ENCODE results near the gene MEPE. TPM values are rescaled to one million over a fixed set of nuclear protein-coding genes. Genes with fewer than 3 reads are reported as not detected.
"Not testable (repeated sequence)": the region's sequence is repeated elsewhere in the genome, so short reads cannot be mapped to it uniquely, and the experiment has no call there.

MEPE gene
- polyA plus RNA-seq, 1 donor = not detected

DNA sequence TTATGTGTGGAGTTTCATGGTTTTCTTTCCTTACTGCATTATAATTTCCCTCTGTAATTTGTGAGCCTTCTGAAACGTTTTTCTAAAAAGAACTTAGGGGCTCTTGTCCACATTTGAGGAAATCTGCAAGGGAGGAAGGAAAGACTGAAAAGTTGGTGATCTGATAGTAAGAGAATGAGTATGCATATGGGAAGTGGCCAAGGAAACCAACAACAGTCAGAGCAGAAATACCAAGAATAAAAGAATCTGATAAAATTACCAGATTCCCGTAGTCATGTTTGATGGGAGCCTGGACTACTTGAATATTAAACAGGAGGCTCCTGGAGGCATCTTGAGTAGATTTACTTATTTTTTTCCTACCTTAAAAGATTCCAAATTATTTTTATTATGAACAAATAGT lies 50.1 kb downstream of the MEPE start:
- DNase-seq (ENCODE audit: low read depth) = no peak

DNA sequence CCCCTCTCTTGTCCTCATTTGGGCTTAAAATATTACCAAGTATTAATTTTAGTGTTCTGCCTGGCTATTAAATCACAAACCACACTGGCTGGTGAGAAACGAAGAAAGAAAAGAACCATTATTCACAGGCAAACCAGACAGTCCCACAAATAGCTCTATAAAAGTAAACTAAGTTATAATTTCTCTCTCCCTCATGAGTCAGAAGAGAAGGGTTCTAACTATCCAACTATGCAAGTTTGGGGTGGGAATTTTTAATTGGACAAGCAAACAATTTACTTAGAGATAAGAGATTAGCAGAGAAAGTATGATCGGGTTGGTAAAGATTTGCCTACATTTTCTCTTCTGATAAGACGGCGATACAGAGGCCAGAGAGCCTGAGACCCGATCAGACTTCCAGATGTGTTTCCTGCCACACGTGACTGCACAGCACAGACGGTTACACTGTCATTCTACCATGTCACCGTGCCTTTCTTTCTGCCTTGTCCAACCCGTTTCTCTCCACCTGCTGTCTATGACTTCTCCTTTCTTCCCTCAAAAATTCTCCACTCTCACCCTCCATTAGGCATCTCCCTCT lies 52.3 kb downstream of the MEPE start:
- DNase-seq (ENCODE audit: low read depth) = no peak

DNA sequence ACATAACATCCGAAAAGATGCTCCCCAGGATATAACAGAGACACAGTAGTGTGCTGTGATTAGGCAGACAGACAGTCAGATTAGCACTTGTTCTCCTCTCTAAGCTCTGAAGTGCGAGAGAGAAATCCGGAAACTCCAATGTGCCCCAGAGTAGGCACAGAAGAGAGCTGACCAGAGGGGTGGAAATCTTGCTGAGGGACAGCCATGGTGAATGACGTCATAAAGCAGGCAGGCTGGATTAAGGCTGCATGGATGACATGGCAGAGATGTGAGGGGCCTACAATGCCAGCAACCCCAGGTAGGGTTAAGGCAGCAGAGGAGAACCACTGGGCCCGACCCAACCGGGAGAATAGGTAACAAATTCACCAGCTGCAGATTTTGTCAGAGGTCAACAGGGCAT lies 53.3 kb downstream of the MEPE start:
- no peak for DNase-seq (ENCODE audit: low read depth)

DNA sequence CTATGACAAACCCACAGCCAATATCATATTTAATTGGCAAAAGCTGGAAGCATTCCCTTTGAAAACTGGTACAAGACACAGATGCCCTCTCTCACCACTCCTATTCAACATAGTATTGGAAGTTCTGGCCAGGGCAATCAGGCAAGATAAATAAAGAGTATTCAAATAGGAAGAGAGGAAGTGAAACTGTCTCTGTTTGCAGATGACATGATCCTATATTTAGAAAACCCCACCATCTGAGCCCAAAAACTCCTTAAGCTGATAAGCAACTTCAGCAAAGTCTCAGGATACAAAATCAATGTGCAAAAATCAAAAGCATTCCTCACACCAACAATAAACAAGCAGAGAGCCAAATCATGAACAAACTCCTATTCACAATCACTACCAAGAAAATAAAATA lies 58.0 kb downstream of the MEPE start:
- not testable (repeated sequence) for DNase-seq (ENCODE audit: low read depth)

DNA sequence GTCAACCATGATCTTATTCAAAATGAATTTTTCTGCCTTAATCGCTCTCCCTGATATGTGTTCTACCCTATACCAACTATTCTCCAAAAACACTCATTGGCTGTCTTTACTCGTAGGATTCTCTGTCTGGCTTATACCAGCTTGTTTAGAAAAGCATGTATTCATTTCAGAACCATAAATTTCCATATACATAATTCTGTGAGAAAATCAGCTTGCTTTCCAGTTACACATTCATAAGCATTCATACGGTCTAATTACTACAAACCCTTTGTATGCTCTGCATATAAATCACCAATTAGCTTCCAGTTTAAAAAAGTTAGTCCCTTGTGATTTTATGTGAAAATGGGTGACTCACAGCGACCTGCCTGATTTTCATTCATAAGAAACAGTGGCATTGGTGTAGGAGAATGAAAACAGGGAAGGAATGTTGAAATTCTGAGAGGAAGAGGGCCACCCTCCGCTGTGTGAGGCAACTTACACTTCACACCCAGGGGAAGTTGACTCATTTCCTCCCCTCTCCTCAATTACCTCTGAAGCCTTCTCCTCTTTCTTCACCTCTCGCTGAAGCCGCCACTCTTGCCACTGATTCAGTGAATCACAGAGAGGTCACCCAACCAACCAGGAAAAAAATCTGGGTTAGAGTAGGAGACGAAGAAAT lies 63.3 kb downstream of the MEPE start:
- DNase-seq (ENCODE audit: low read depth) = no peak

Other genes starting within 250 kb of the MEPE start
- 0.04 TPM for gene DSPP, start 224.4 kb upstream of the MEPE start, polyA plus RNA-seq (ENCODE audit: insufficient read length)
- 0.05 TPM for gene DMP1, start 182.7 kb upstream of the MEPE start, polyA plus RNA-seq (ENCODE audit: insufficient read length)
- gene IBSP, start 33.4 kb upstream of the MEPE start, polyA plus RNA-seq (ENCODE audit: insufficient read length) = not detected
- gene SPP1, start 142.7 kb downstream of the MEPE start, polyA plus RNA-seq (ENCODE audit: insufficient read length) = 85.1 TPM
- 24.3 TPM for gene PKD2, start 174.7 kb downstream of the MEPE start, polyA plus RNA-seq (ENCODE audit: insufficient read length)

Measured in forelimb muscle (tissue), 1 donor.